Uterus (tissue), 2 donors: ENCODE data around the gene PIGBOS1.

Experiments used
- POLR2A ChIP-seq, 2 donors: fragments of 450-650 bp; IDR thresholded peaks; one replicate each; pipeline ENCODE4 v1.6.1; 2016; ENCODE audit warnings: antibody characterized with exemption in 2 of 2, mild to moderate bottlenecking in 1 of 2, moderate library complexity in 1 of 2
- TF ChIP-seq, protein P1 (sequence below), 4 experiments: fragments of 200-600 bp in 2 of 4; fragments of 450-650 bp in 2 of 4; sonication (generic) in 2 of 4; IDR thresholded peaks; one replicate each; pipeline ENCODE4 v1.5.1; 2016 to 2019; ENCODE audit warnings: antibody characterized with exemption in 4 of 4, mild to moderate bottlenecking in 2 of 4, moderate library complexity in 1 of 4

DNA sequence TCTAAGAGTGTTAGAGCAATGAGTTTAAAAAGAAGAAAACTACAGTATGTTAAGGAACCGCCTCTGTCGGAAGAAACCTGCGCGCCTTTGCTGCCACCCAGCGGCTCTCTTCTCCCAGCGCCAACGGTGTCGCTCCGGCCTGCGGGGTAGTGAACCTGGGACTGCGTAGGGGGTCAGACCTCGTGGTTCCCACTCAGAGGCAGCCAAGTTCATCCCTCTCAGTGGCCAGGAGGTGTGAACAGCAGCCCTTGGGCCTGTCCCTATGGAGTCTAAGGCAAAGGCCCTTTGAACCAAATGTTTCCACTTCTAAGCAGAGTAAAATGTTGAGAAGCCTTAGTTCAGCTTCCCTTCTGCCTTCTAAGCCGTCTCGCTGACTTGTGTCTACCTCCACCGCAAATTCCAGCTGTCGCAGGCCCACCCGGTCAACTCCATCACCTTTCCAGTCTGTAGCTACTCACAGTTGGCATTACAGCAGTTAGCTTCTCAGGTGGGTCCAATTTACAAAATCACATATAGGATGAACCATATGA lies 28.3 kb downstream of the PIGBOS1 start:
- TF ChIP-seq, protein P1, sequence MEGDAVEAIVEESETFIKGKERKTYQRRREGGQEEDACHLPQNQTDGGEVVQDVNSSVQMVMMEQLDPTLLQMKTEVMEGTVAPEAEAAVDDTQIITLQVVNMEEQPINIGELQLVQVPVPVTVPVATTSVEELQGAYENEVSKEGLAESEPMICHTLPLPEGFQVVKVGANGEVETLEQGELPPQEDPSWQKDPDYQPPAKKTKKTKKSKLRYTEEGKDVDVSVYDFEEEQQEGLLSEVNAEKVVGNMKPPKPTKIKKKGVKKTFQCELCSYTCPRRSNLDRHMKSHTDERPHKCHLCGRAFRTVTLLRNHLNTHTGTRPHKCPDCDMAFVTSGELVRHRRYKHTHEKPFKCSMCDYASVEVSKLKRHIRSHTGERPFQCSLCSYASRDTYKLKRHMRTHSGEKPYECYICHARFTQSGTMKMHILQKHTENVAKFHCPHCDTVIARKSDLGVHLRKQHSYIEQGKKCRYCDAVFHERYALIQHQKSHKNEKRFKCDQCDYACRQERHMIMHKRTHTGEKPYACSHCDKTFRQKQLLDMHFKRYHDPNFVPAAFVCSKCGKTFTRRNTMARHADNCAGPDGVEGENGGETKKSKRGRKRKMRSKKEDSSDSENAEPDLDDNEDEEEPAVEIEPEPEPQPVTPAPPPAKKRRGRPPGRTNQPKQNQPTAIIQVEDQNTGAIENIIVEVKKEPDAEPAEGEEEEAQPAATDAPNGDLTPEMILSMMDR (IDR thresholded peaks at IDR 0.05): peak; percentile 81 to 90 (median 88)
- no peak for TF ChIP-seq POLR2A (IDR thresholded peaks at IDR 0.05)
